ENCODE measurements around the gene PRPF38A.

DNA sequence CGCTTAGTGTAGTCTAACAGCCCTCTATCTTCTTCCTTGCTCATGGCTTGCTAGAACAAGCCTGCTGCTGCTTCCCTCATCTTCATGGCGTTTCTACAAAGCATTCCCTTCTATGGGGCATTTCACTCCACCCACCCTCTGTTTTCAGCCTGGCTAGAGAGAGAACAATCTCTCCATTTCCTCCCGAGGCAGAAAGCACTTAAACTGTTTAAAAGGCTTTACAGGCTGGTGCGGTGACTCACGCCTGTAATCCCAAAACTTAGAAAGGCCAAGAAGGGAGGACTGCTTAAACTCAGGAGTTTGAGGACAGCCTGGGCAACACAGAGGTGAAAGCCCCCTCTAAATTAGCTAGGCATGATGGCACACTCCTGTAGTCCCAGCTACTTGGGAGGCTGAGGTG is 17.9 kb upstream of the PRPF38A start:
- TF ChIP-seq, protein P1, sequence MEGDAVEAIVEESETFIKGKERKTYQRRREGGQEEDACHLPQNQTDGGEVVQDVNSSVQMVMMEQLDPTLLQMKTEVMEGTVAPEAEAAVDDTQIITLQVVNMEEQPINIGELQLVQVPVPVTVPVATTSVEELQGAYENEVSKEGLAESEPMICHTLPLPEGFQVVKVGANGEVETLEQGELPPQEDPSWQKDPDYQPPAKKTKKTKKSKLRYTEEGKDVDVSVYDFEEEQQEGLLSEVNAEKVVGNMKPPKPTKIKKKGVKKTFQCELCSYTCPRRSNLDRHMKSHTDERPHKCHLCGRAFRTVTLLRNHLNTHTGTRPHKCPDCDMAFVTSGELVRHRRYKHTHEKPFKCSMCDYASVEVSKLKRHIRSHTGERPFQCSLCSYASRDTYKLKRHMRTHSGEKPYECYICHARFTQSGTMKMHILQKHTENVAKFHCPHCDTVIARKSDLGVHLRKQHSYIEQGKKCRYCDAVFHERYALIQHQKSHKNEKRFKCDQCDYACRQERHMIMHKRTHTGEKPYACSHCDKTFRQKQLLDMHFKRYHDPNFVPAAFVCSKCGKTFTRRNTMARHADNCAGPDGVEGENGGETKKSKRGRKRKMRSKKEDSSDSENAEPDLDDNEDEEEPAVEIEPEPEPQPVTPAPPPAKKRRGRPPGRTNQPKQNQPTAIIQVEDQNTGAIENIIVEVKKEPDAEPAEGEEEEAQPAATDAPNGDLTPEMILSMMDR (IDR thresholded peaks at IDR 0.05): no peak
- no peak for TF ChIP-seq POLR2A (IDR thresholded peaks at IDR 0.05)

All from heart left ventricle (tissue), 13 donors.